GM23338 (cell line): ENCODE data around the gene BDKRB1. TPM values are rescaled to one million over a fixed set of nuclear protein-coding genes. Genes with fewer than 3 reads are reported as not detected.
A peak's percentile ranks its signal among the peaks of the same experiment; 100 is the strongest.

Experiments
- ATAC-seq: fragments of 200-7000 bp; cut with Tn5 transposase; 3 replicates; pipeline ENCODE4 v1.9.1; 2020
- DNase-seq: peaks from one replicate; pipeline ENCODE4 v3.0.0-alpha.2; 2015; ENCODE audit warnings: low spot score
- H2AFZ ChIP-seq: fragments of 200-600 bp; sonication (generic); 2 replicates; pipeline ENCODE4 v1.8.0; 2016; ENCODE audit warnings: antibody characterized with exemption, mild to moderate bottlenecking, moderate library complexity
- H3F3A ChIP-seq: fragments of 200-600 bp; sonication (generic); replicated peaks from 2 replicates; pipeline ENCODE4 v1.8.0; 2017; ENCODE audit warnings: antibody characterized with exemption, mixed run types, low read depth
- H3K27ac ChIP-seq: fragments of 200-600 bp; sonication (generic); 2 replicates; pipeline ENCODE4 v1.6.1; 2016; ENCODE audit warnings: low read depth
- H3K27me3 ChIP-seq: fragments of 200-600 bp; sonication (generic); 2 replicates; pipeline ENCODE4 v1.8.0; 2016; ENCODE audit warnings: mild to moderate bottlenecking, mixed run types, moderate library complexity; ENCODE audit not compliant: insufficient read depth
- H3K36me3 ChIP-seq: fragments of 200-600 bp; sonication (generic); 2 replicates; pipeline ENCODE4 v1.8.0; 2016; ENCODE audit warnings: mild to moderate bottlenecking; ENCODE audit not compliant: insufficient read depth
- H3K4me1 ChIP-seq: fragments of 200-600 bp; sonication (generic); 2 replicates; pipeline ENCODE4 v1.8.0; 2016; ENCODE audit warnings: mild to moderate bottlenecking, moderate library complexity; ENCODE audit not compliant: insufficient read depth
- H3K4me2 ChIP-seq: fragments of 200-600 bp; sonication (generic); 2 replicates; pipeline ENCODE4 v1.7.1; 2017; ENCODE audit warnings: mixed run types
- H3K4me3 ChIP-seq: fragments of 200-600 bp; sonication (generic); 2 replicates; pipeline ENCODE4 v1.6.1; 2016; ENCODE audit warnings: mixed run types
- H3K79me2 ChIP-seq: fragments of 200-600 bp; sonication (generic); replicated peaks from 2 replicates; pipeline ENCODE4 v1.8.0; 2017; ENCODE audit warnings: mild to moderate bottlenecking; ENCODE audit not compliant: insufficient read depth
- H3K9me2 ChIP-seq: fragments of 200-600 bp; sonication (generic); 2 replicates; pipeline ENCODE4 v1.8.0; 2017; ENCODE audit not compliant: insufficient read depth
- H4K20me1 ChIP-seq: fragments of 200-600 bp; sonication (generic); replicated peaks from 2 replicates; pipeline ENCODE4 v1.8.0; 2017; ENCODE audit warnings: mild to moderate bottlenecking; ENCODE audit not compliant: insufficient read depth
- H3K27ac Mint-ChIP-seq: 2 replicates; pipeline ENCODE4 v1.8.0; 2020; ENCODE audit warnings: inconsistent platforms, mild to moderate bottlenecking, moderate library complexity, mixed read lengths
- H3K27me3 Mint-ChIP-seq: 3 replicates; pipeline ENCODE4 v1.8.0; 2022; ENCODE audit warnings: low read depth, mild to moderate bottlenecking, moderate library complexity, mixed read lengths, inconsistent platforms; ENCODE audit not compliant: insufficient read depth, poor library complexity
- H3K36me3 Mint-ChIP-seq: 3 replicates; pipeline ENCODE4 v1.8.0; 2021; ENCODE audit warnings: low read depth, mild to moderate bottlenecking, inconsistent platforms, moderate library complexity, mixed read lengths
- H3K4me1 Mint-ChIP-seq: 3 replicates; pipeline ENCODE4 v1.8.0; 2020; ENCODE audit warnings: mild to moderate bottlenecking, inconsistent platforms, mixed read lengths
- H3K4me3 Mint-ChIP-seq: 3 replicates; pipeline ENCODE4 v1.8.0; 2021; ENCODE audit warnings: moderate library complexity, mild to moderate bottlenecking, inconsistent platforms, mixed read lengths
- H3K9me3 Mint-ChIP-seq: 3 replicates; pipeline ENCODE4 v1.8.0; 2020; ENCODE audit warnings: moderate library complexity, mild to moderate bottlenecking, inconsistent platforms, mixed read lengths
- CREB1 ChIP-seq: fragments of 250-450 bp; sonication (Bioruptor Pico); IDR thresholded peaks from 2 replicates; pipeline ENCODE4 v1.5.0; 2020; ENCODE audit warnings: low read depth, mild to moderate bottlenecking, moderate library complexity
- EZH2phosphoT487 ChIP-seq: fragments of 200-600 bp; sonication (generic); IDR thresholded peaks from one replicate; pipeline ENCODE4 v1.8.1; 2018; ENCODE audit warnings: antibody characterized with exemption; ENCODE audit not compliant: unreplicated experiment
- JUNB ChIP-seq: IDR thresholded peaks from one replicate; pipeline ENCODE4 v1.6.1; 2016; ENCODE audit warnings: antibody characterized with exemption; ENCODE audit not compliant: unreplicated experiment
- NANOG ChIP-seq: IDR thresholded peaks from 2 replicates; pipeline ENCODE4 v1.6.1; 2016; ENCODE audit warnings: antibody characterized with exemption, borderline replicate concordance
- POLR2AphosphoS5 ChIP-seq: IDR thresholded peaks from 2 replicates; pipeline ENCODE4 v1.6.1; 2016; ENCODE audit warnings: antibody characterized with exemption, low read depth
- STAT1 ChIP-seq: IDR thresholded peaks from one replicate; pipeline ENCODE4 v1.6.1; 2016; ENCODE audit warnings: antibody characterized with exemption; ENCODE audit not compliant: unreplicated experiment
- ZNF114 ChIP-seq: fragments of 250-450 bp; sonication (Bioruptor Pico); IDR thresholded peaks from 2 replicates; pipeline ENCODE4 v1.5.0; 2020; ENCODE audit warnings: mild to moderate bottlenecking, moderate library complexity
- ZNF331 ChIP-seq: fragments of 250-450 bp; sonication (Bioruptor Pico); IDR thresholded peaks from 2 replicates; pipeline ENCODE4 v1.5.0; 2020; ENCODE audit warnings: low read depth, mild to moderate bottlenecking, moderate library complexity
- polyA plus RNA-seq: library from polyadenylated mRNA; unstranded; fragments of >200 nt; fragmentation: Nextera tagmentation; extraction: Ambion mirVana; gene quantifications from 2 replicates; pipeline ENCODE4 v1.2.1, GENCODE V29; 2016
- total RNA-seq: library from RNA; depleted of rRNA; stranded (reverse); fragments of >200 nt; shearing (Covaris generic); gene quantifications from 2 replicates; pipeline ENCODE4 v1.2.3, GENCODE V29; 2014
- TF ChIP-seq, protein P1 (sequence below): IDR thresholded peaks from one replicate; pipeline ENCODE4 v1.6.1; 2018; ENCODE audit warnings: antibody characterized with exemption; ENCODE audit not compliant: unreplicated experiment
- TF ChIP-seq, protein P2 (sequence below), 2 experiments: fragments of 200-600 bp in 1 of 2; sonication (generic) in 1 of 2; conservative IDR thresholded peaks; 2 replicates each; pipeline versions ENCODE4 v1.5.1 to v1.6.1; 2016 to 2017; ENCODE audit warnings: antibody characterized with exemption in 2 of 2, low read depth in 2 of 2, mild to moderate bottlenecking in 2 of 2, moderate library complexity in 1 of 2
- TF ChIP-seq, protein P3 (sequence below): IDR thresholded peaks from 2 replicates; pipeline ENCODE4 v1.6.1; 2016; ENCODE audit warnings: antibody characterized with exemption

BDKRB1 gene
- total and polyA plus RNA-seq, 2 experiments from 2014 or later = not detected

DNA sequence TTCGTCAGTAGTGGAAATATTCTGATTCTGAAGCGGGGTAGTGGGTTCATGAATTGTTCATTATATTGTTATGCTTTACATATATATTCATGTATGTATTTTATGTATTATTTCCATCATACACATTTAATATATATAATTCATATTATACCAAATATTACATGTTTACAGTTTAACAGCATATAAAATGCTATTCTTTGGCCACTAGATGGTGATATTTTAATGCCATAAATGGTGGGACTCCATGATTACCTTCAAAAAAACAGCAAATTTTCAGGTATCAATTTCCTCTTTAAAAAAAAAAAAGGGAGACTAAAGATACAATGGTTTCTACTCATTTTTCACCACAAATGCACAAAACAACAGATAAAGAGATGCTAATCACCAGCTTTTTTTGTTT lies 41.0 kb downstream of the BDKRB1 start:
- H3K9me2 ChIP-seq = no peaks in the 10 kb centered on the region
- no peaks in the 10 kb centered on the region for H3K79me2 ChIP-seq
- TF ChIP-seq, protein P1, sequence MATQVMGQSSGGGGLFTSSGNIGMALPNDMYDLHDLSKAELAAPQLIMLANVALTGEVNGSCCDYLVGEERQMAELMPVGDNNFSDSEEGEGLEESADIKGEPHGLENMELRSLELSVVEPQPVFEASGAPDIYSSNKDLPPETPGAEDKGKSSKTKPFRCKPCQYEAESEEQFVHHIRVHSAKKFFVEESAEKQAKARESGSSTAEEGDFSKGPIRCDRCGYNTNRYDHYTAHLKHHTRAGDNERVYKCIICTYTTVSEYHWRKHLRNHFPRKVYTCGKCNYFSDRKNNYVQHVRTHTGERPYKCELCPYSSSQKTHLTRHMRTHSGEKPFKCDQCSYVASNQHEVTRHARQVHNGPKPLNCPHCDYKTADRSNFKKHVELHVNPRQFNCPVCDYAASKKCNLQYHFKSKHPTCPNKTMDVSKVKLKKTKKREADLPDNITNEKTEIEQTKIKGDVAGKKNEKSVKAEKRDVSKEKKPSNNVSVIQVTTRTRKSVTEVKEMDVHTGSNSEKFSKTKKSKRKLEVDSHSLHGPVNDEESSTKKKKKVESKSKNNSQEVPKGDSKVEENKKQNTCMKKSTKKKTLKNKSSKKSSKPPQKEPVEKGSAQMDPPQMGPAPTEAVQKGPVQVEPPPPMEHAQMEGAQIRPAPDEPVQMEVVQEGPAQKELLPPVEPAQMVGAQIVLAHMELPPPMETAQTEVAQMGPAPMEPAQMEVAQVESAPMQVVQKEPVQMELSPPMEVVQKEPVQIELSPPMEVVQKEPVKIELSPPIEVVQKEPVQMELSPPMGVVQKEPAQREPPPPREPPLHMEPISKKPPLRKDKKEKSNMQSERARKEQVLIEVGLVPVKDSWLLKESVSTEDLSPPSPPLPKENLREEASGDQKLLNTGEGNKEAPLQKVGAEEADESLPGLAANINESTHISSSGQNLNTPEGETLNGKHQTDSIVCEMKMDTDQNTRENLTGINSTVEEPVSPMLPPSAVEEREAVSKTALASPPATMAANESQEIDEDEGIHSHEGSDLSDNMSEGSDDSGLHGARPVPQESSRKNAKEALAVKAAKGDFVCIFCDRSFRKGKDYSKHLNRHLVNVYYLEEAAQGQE = no peak
- TF ChIP-seq, protein P2, sequence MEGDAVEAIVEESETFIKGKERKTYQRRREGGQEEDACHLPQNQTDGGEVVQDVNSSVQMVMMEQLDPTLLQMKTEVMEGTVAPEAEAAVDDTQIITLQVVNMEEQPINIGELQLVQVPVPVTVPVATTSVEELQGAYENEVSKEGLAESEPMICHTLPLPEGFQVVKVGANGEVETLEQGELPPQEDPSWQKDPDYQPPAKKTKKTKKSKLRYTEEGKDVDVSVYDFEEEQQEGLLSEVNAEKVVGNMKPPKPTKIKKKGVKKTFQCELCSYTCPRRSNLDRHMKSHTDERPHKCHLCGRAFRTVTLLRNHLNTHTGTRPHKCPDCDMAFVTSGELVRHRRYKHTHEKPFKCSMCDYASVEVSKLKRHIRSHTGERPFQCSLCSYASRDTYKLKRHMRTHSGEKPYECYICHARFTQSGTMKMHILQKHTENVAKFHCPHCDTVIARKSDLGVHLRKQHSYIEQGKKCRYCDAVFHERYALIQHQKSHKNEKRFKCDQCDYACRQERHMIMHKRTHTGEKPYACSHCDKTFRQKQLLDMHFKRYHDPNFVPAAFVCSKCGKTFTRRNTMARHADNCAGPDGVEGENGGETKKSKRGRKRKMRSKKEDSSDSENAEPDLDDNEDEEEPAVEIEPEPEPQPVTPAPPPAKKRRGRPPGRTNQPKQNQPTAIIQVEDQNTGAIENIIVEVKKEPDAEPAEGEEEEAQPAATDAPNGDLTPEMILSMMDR (conservative IDR thresholded peaks at IDR 0.05; ENCODE audit: low read depth in 2 of 2) = peak in 1 of 2 experiments; percentile 53; a peak in 3 of 4 replicates
- Mint-ChIP-seq H3K27me3 (no peaks in the 10 kb centered on the region), H3K4me3 (no peak overlapping the region), H3K9me3 (no peaks in the 10 kb centered on the region), H3K27ac (no peak overlapping the region), H3K4me1 (peaks cover 6% of the 10 kb centered on the region; the same call in 2 of the 3 replicates), H3K36me3 (no peaks in the 10 kb centered on the region)
- H3K4me3 ChIP-seq = no peak overlapping the region
- no peaks in the 10 kb centered on the region for H3K4me1 ChIP-seq
- no peaks in the 10 kb centered on the region for H3F3A ChIP-seq
- no peaks in the 10 kb centered on the region for H3K27me3 ChIP-seq
- H2AFZ ChIP-seq = no peak overlapping the region
- no peak overlapping the region for H3K4me2 ChIP-seq
- ATAC-seq (no peak), DNase-seq (peak; percentile 44)
- H3K36me3 ChIP-seq = no peaks in the 10 kb centered on the region
- no peak overlapping the region for H3K27ac ChIP-seq
- no peaks in the 10 kb centered on the region for H4K20me1 ChIP-seq

DNA sequence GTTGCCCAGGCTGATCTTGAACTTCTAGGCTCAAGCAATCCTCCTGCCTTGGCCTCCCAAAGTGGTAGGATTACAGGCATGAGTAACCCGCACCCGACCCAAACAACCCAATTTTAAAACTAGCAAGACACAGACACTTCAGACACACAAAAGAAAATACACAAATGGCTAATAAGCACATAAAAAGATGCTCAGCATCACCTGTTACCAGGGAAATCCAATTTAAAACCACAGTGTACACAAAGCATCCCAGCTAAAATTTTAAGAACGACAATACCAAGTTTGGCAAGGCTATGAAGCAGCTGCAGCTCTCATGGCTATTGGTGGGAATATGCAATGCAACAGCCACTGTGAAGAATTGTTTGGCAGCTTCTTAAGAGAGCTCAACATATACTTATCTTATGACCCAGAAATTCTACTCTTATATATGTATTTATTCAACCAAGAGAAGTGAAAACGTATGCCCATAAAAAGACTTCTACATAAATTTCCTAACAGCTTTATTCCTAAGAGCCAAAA lies 42.0 kb downstream of the BDKRB1 start:
- no peak for ATAC-seq
- TF ChIP-seq ZNF114 (CRISPR knock-in tag) (no peak), STAT1 (no peak), NANOG (no peak), JUNB (no peak), POLR2AphosphoS5 (no peak), EZH2phosphoT487 (no peak), CREB1 (CRISPR knock-in tag) (no peak), ZNF331 (CRISPR knock-in tag) (no peak)
- TF ChIP-seq, protein P1 = no peak
- TF ChIP-seq, protein P3, sequence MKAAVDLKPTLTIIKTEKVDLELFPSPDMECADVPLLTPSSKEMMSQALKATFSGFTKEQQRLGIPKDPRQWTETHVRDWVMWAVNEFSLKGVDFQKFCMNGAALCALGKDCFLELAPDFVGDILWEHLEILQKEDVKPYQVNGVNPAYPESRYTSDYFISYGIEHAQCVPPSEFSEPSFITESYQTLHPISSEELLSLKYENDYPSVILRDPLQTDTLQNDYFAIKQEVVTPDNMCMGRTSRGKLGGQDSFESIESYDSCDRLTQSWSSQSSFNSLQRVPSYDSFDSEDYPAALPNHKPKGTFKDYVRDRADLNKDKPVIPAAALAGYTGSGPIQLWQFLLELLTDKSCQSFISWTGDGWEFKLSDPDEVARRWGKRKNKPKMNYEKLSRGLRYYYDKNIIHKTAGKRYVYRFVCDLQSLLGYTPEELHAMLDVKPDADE = no peak
- TF ChIP-seq, protein P2 (conservative IDR thresholded peaks at IDR 0.05; ENCODE audit: low read depth in 2 of 2) = no peak

More for the DNA sequence above, 42.0 kb downstream of the BDKRB1 start:
- Histone ChIP-seq H2AFZ (no peak overlapping the region), H3K4me3 (no peak overlapping the region), H3K27me3 (no peaks in the 10 kb centered on the region), H3K4me2 (no peak overlapping the region), H3K36me3 (no peaks in the 10 kb centered on the region), H3F3A (no peaks in the 10 kb centered on the region), H4K20me1 (no peaks in the 10 kb centered on the region), H3K27ac (no peak overlapping the region), H3K4me1 (no peaks in the 10 kb centered on the region), H3K79me2 (no peaks in the 10 kb centered on the region), H3K9me2 (no peaks in the 10 kb centered on the region)
- H3K4me1 Mint-ChIP-seq = peaks cover 8% of the 10 kb centered on the region; the same call in 2 of the 3 replicates
- no peak overlapping the region for H3K27ac Mint-ChIP-seq
- H3K4me3 Mint-ChIP-seq = no peak overlapping the region
- no peaks in the 10 kb centered on the region for H3K9me3 Mint-ChIP-seq
- DNase-seq = no peak
- no peaks in the 10 kb centered on the region for H3K27me3 Mint-ChIP-seq
- H3K36me3 Mint-ChIP-seq = no peaks in the 10 kb centered on the region
